Activated B cell treated with CpG ODN at 0.5 μM for 24 hours (primary cell): Measurements from ENCODE around the gene IZUMO1. TPM values are rescaled to one million over a fixed set of nuclear protein-coding genes. Genes with fewer than 3 reads are reported as not detected.
A peak's percentile ranks its signal among the peaks of the same experiment; 100 is the strongest.
"Not testable (repeated sequence)": the region's sequence is repeated elsewhere in the genome, so short reads cannot be mapped to it uniquely, and the experiment has no call there.

ENCODE experiments used
- ATAC-seq: fragments of 200-7000 bp; cut with Tn5 transposase; one replicate; pipeline ENCODE4 v1.10.0; 2021; ENCODE audit warnings: low read depth, mild to moderate bottlenecking, moderate library complexity
- CTCF ChIA-PET: fragments of 350-600 bp; sonication (Branson Sonifier 250); formaldehyde crosslinking; loops from one replicate; lab custom pipeline; 2021; ENCODE audit warnings: antibody characterized with exemption; lab: Charles Lee
- POLR2A ChIA-PET: fragments of 350-600 bp; sonication (Branson Sonifier 250); formaldehyde crosslinking; loops from one replicate; lab custom pipeline; 2021; ENCODE audit warnings: antibody characterized with exemption; lab: Charles Lee
- DNase-seq: peaks from one replicate; pipeline ENCODE4 v3.0.0; 2022
- H3K27ac Mint-ChIP-seq: one replicate; pipeline ENCODE4 v1.8.0; 2020; ENCODE audit warnings: mixed read lengths
- H3K27me3 Mint-ChIP-seq: one replicate; pipeline ENCODE4 v1.8.0; 2021; ENCODE audit warnings: mixed read lengths
- H3K36me3 Mint-ChIP-seq: one replicate; pipeline ENCODE4 v1.8.0; 2021; ENCODE audit warnings: low read depth, mixed read lengths
- H3K4me1 Mint-ChIP-seq: one replicate; pipeline ENCODE4 v1.8.0; 2021; ENCODE audit warnings: mixed read lengths
- H3K4me3 Mint-ChIP-seq: one replicate; pipeline ENCODE4 v1.8.0; 2020; ENCODE audit warnings: mild to moderate bottlenecking, mixed read lengths
- H3K9me3 Mint-ChIP-seq: one replicate; pipeline ENCODE4 v1.8.0; 2020; ENCODE audit warnings: mixed read lengths
- CTCF ChIP-seq: fragments of 200-600 bp; IDR thresholded peaks from one replicate; pipeline ENCODE4 v1.8.0; 2022; ENCODE audit warnings: antibody characterized with exemption, mild to moderate bottlenecking
- intact Hi-C: fragments of 100-400 bp; cut with micrococcal nuclease; formaldehyde crosslinking; loops from one replicate; pipeline ENCODE4 v1.15.1; 2024
- total RNA-seq: library from RNA; stranded (reverse); gene quantifications from 2 replicates; pipeline ENCODE4 v1.2.3, GENCODE V29; 2022

Gene IZUMO1
- total RNA-seq, 1 donor from 2014 or later, result not detected

GRCh38 chr19:48718711-48719231 is 27.9 kb downstream of the IZUMO1 start:
- no peak overlapping the region for H3K27ac Mint-ChIP-seq
- peaks cover 27% of the 10 kb centered on the region for H3K4me1 Mint-ChIP-seq
- peaks cover 3% of the 10 kb centered on the region for H3K36me3 Mint-ChIP-seq
- no peaks in the 10 kb centered on the region for H3K27me3 Mint-ChIP-seq
- DNase-seq (no peak), ATAC-seq (no peak)
- H3K4me3 Mint-ChIP-seq, result no peak overlapping the region
- intact Hi-C loops, result no loop called here
- ChIA-PET CTCF (no interaction called here), POLR2A (interaction anchor here (0.7 kb wide), 1 partner anchor 14 kb away, joined by 6 read pairs; no protein-coding TSS in a partner anchor)
- TF ChIP-seq CTCF, result no peak
- H3K9me3 Mint-ChIP-seq, result no peaks in the 10 kb centered on the region

- H3K27ac Mint-ChIP-seq, H3K9me3 Mint-ChIP-seq, H3K36me3 Mint-ChIP-seq, H3K27me3 Mint-ChIP-seq, ATAC-seq, H3K4me3 Mint-ChIP-seq, intact Hi-C loops, CTCF ChIA-PET, DNase-seq: not testable (repeated sequence)
- POLR2A ChIA-PET, result interaction anchor here (0.7 kb wide), 1 partner anchor 13 kb away, joined by 6 read pairs; no protein-coding TSS in a partner anchor
- H3K4me1 Mint-ChIP-seq, result peaks cover 32% of the 10 kb centered on the region
Observed at GRCh38 chr19:48718106-48718505, 28.6 kb downstream of the IZUMO1 start.

- H3K27ac Mint-ChIP-seq, result no peak overlapping the region
- ChIA-PET POLR2A (interaction anchor here (0.5 to 1.3 kb wide), 2 partner anchors 8 to 1626 kb away, joined by 5 to 7 read pairs; no protein-coding TSS in a partner anchor), CTCF (no interaction called here)
- no peak for TF ChIP-seq CTCF
- ATAC-seq, result no peak
- H3K4me3 Mint-ChIP-seq, result no peak overlapping the region
- intact Hi-C loops, result no loop called here
- peaks cover 3% of the 10 kb centered on the region for H3K36me3 Mint-ChIP-seq
- H3K27me3 Mint-ChIP-seq, result no peaks in the 10 kb centered on the region
- H3K4me1 Mint-ChIP-seq, result peaks cover 35% of the 10 kb centered on the region
- no peak for DNase-seq
- H3K9me3 Mint-ChIP-seq, result no peaks in the 10 kb centered on the region
Observed at GRCh38 chr19:48716562-48717291, 30.0 kb downstream of the IZUMO1 start.

- no peak for TF ChIP-seq CTCF
- DNase-seq (no peak), ATAC-seq (no peak)
- Mint-ChIP-seq H3K9me3 (no peaks in the 10 kb centered on the region), H3K36me3 (peaks cover under 1% of the 10 kb centered on the region), H3K27ac (peak overlapping the region; percentile 50), H3K4me3 (peak overlapping the region; percentile 11), H3K4me1 (peaks cover 28% of the 10 kb centered on the region), H3K27me3 (no peaks in the 10 kb centered on the region)
- ChIA-PET POLR2A (interaction anchor here (0.9 to 1.3 kb wide), 2 partner anchors 9 to 11 kb away, joined by 4 to 7 read pairs; no protein-coding TSS in a partner anchor), CTCF (no interaction called here)
- intact Hi-C loops, result loop anchor here (2.0 kb wide), 1 partner anchor 55 kb away; no protein-coding TSS in a partner anchor
Observed at GRCh38 chr19:48715681-48716171, 31.0 kb downstream of the IZUMO1 start.

GRCh38 chr19:48714759-48715675 is 31.7 kb downstream of the IZUMO1 start:
- H3K27ac Mint-ChIP-seq, result peak overlapping the region; percentile 77
- CTCF ChIA-PET, result no interaction called here
- intact Hi-C loops, result loop anchor here (1.0 to 5.0 kb wide), 8 partner anchors 10 to 927 kb away; partner anchors contain the start of genes CA11, DBP, RRAS and SCAF1
- DNase-seq, result no peak
- no peaks in the 10 kb centered on the region for H3K9me3 Mint-ChIP-seq
- H3K4me1 Mint-ChIP-seq, result peaks cover 25% of the 10 kb centered on the region
- TF ChIP-seq CTCF, result no peak
- no peaks in the 10 kb centered on the region for H3K27me3 Mint-ChIP-seq
- H3K4me3 Mint-ChIP-seq, result peak overlapping the region; percentile 81
- H3K36me3 Mint-ChIP-seq, result no peaks in the 10 kb centered on the region
- POLR2A ChIA-PET, result interaction anchor here (0.6 to 2.2 kb wide), 7 partner anchors 10 to 78 kb away, joined by 3 to 13 read pairs (median 6); partner anchors contain the start of gene DBP
- ATAC-seq, result no peak
